Naive B cell (primary cell): Measurements from ENCODE around the gene MCTP2. TPM values are rescaled to one million over a fixed set of nuclear protein-coding genes. Genes with fewer than 3 reads are reported as not detected.

Experiments used
- ATAC-seq, 2 donors: fragments of 150-1000 bp; cut with Tn5 transposase; 2 replicates each; pipeline ENCODE4 v1.10.0; 2021; ENCODE audit warnings: low read depth in 2 of 2, mild to moderate bottlenecking in 2 of 2, moderate library complexity in 2 of 2
- DNase-seq: peaks from one replicate; pipeline ENCODE4 v3.0.0; 2022
- H3K27ac Mint-ChIP-seq, 6 donors: one replicate each; pipeline ENCODE4 v1.8.0; 2020 to 2022; ENCODE audit warnings: mild to moderate bottlenecking in 6 of 6, mixed read lengths in 6 of 6, moderate library complexity in 5 of 6, inconsistent platforms in 2 of 6
- H3K27me3 Mint-ChIP-seq, 3 donors: one replicate each; pipeline ENCODE4 v1.8.0; 2021 to 2022; ENCODE audit warnings: mixed read lengths in 3 of 3, mild to moderate bottlenecking in 1 of 3
- H3K36me3 Mint-ChIP-seq, 2 donors: one replicate each; pipeline ENCODE4 v1.8.0; 2020 to 2022; ENCODE audit warnings: mixed read lengths in 2 of 2, inconsistent platforms in 1 of 2, mild to moderate bottlenecking in 1 of 2
- H3K4me1 Mint-ChIP-seq, 3 donors: one replicate each; pipeline ENCODE4 v1.8.0; 2020 to 2022; ENCODE audit warnings: mixed read lengths in 3 of 3, inconsistent platforms in 1 of 3, mild to moderate bottlenecking in 1 of 3, moderate library complexity in 1 of 3
- H3K4me3 Mint-ChIP-seq, 8 donors: one replicate each; pipeline ENCODE4 v1.8.0; 2020 to 2022; ENCODE audit warnings: mild to moderate bottlenecking in 8 of 8, mixed read lengths in 8 of 8, moderate library complexity in 8 of 8, inconsistent platforms in 2 of 8
- H3K9me3 Mint-ChIP-seq, 7 donors: one replicate each; pipeline ENCODE4 v1.8.0; 2020 to 2022; ENCODE audit warnings: mixed read lengths in 7 of 7, mild to moderate bottlenecking in 5 of 7, inconsistent platforms in 2 of 7, moderate library complexity in 1 of 7
- polyA plus RNA-seq, 6 donors: library from polyadenylated mRNA; unstranded; fragments of 300-500 nt; fragmentation: Illumina TruSeq; gene quantifications; one replicate each; pipeline ENCODE4 v1.2.3, GENCODE V29; 2021; ENCODE audit warnings: low read depth in 6 of 6

Gene MCTP2
- polyA plus RNA-seq, 6 donors from 2014 or later: 12.7 to 30.5 (median 17.5) TPM

- ATAC-seq (no peak), DNase-seq (no peak)
- Mint-ChIP-seq H3K36me3 (peaks cover 28 to 33% of the 10 kb centered on the region in 2 donors), H3K4me1 (peaks cover 0 to 9% (median 0%) of the 10 kb centered on the region in 3 donors), H3K27ac (peak overlapping the region in 2 of 6 donors; percentile 30 to 53), H3K27me3 (no peaks in the 10 kb centered on the region), H3K4me3 (no peak overlapping the region), H3K9me3 (no peaks in the 10 kb centered on the region)
Observed at GRCh38 chr15:94455297-94455696, 223.9 kb downstream of the MCTP2 start.

GRCh38 chr15:94456226-94456625 is 224.9 kb downstream of the MCTP2 start:
- Mint-ChIP-seq H3K9me3 (no peaks in the 10 kb centered on the region), H3K27me3 (no peaks in the 10 kb centered on the region), H3K36me3 (peaks cover 33 to 35% of the 10 kb centered on the region in 2 donors), H3K4me3 (no peak overlapping the region), H3K4me1 (peaks cover 0 to 10% (median 0%) of the 10 kb centered on the region in 3 donors), H3K27ac (no peak overlapping the region)
- no peak for DNase-seq
- ATAC-seq: no peak

- no peak for DNase-seq
- no peaks in the 10 kb centered on the region for H3K9me3 Mint-ChIP-seq
- H3K36me3 Mint-ChIP-seq: peaks cover 29 to 36% of the 10 kb centered on the region in 2 donors
- no peak overlapping the region for H3K27ac Mint-ChIP-seq
- no peak overlapping the region for H3K4me3 Mint-ChIP-seq
- peaks cover 0 to 16% (median 0%) of the 10 kb centered on the region in 3 donors for H3K4me1 Mint-ChIP-seq
- ATAC-seq: no peak
- no peaks in the 10 kb centered on the region for H3K27me3 Mint-ChIP-seq
Observed at GRCh38 chr15:94457661-94458060, 226.3 kb downstream of the MCTP2 start.

GRCh38 chr15:94460624-94461023 is 229.3 kb downstream of the MCTP2 start:
- peaks cover 0 to 16% (median 0%) of the 10 kb centered on the region in 3 donors for H3K4me1 Mint-ChIP-seq
- peak overlapping the region in 1 of 6 donors; percentile 24 for H3K27ac Mint-ChIP-seq
- no peak overlapping the region for H3K4me3 Mint-ChIP-seq
- no peaks in the 10 kb centered on the region for H3K27me3 Mint-ChIP-seq
- no peak for ATAC-seq
- DNase-seq: no peak
- no peaks in the 10 kb centered on the region for H3K9me3 Mint-ChIP-seq
- H3K36me3 Mint-ChIP-seq: peaks cover 29 to 36% of the 10 kb centered on the region in 2 donors

GRCh38 chr15:94467034-94467433 is 235.7 kb downstream of the MCTP2 start:
- no peaks in the 10 kb centered on the region for H3K9me3 Mint-ChIP-seq
- no peak for DNase-seq
- peaks cover 3 to 20% of the 10 kb centered on the region in 2 donors for H3K36me3 Mint-ChIP-seq
- no peaks in the 10 kb centered on the region for H3K27me3 Mint-ChIP-seq
- no peak overlapping the region for H3K4me3 Mint-ChIP-seq
- no peaks in the 10 kb centered on the region for H3K4me1 Mint-ChIP-seq
- peak overlapping the region in 1 of 6 donors; percentile 11 for H3K27ac Mint-ChIP-seq
- no peak for ATAC-seq

GRCh38 chr15:94470492-94470891 is 239.1 kb downstream of the MCTP2 start:
- Mint-ChIP-seq H3K27ac (peak overlapping the region in 1 of 6 donors; percentile 66), H3K4me3 (no peak overlapping the region), H3K36me3 (peaks cover 19 to 46% of the 10 kb centered on the region in 2 donors), H3K4me1 (peaks cover 3 to 9% (median 7%) of the 10 kb centered on the region in 3 donors), H3K9me3 (no peaks in the 10 kb centered on the region), H3K27me3 (no peaks in the 10 kb centered on the region)
- DNase-seq: no peak
- no peak for ATAC-seq

- peak overlapping the region in 1 of 6 donors; percentile 81 for H3K27ac Mint-ChIP-seq
- H3K9me3 Mint-ChIP-seq: peaks cover 0 to 8% (median 0%) of the 10 kb centered on the region in 7 donors
- H3K4me1 Mint-ChIP-seq: peaks cover 3 to 9% (median 7%) of the 10 kb centered on the region in 3 donors
- H3K4me3 Mint-ChIP-seq: no peak overlapping the region
- ATAC-seq (no peak), DNase-seq (no peak)
- H3K27me3 Mint-ChIP-seq: no peaks in the 10 kb centered on the region
- H3K36me3 Mint-ChIP-seq: peaks cover 69 to 75% of the 10 kb centered on the region in 2 donors
Observed at GRCh38 chr15:94476686-94477085, 245.3 kb downstream of the MCTP2 start.

GRCh38 chr15:94477913-94478553 is 246.7 kb downstream of the MCTP2 start:
- H3K4me1 Mint-ChIP-seq: peaks cover 3 to 7% (median 5%) of the 10 kb centered on the region in 3 donors
- no peaks in the 10 kb centered on the region for H3K27me3 Mint-ChIP-seq
- DNase-seq (no peak), ATAC-seq (no peak)
- H3K9me3 Mint-ChIP-seq: peaks cover 4 to 20% (median 7%) of the 10 kb centered on the region in 7 donors
- no peak overlapping the region for H3K4me3 Mint-ChIP-seq
- no peak overlapping the region for H3K27ac Mint-ChIP-seq
- H3K36me3 Mint-ChIP-seq: peaks cover 74 to 81% of the 10 kb centered on the region in 2 donors

- Mint-ChIP-seq H3K4me3 (peak overlapping the region in 1 of 8 donors; percentile 47), H3K9me3 (peaks cover 4 to 27% (median 9%) of the 10 kb centered on the region in 7 donors), H3K27ac (peak overlapping the region in 2 of 6 donors; percentile 53 to 73), H3K36me3 (peaks cover 72 to 73% of the 10 kb centered on the region in 2 donors), H3K4me1 (peaks cover 0 to 7% (median 5%) of the 10 kb centered on the region in 3 donors), H3K27me3 (no peaks in the 10 kb centered on the region)
- DNase-seq: no peak
- peak; percentile 14 to 27 for ATAC-seq
Observed at GRCh38 chr15:94478763-94479162, 247.4 kb downstream of the MCTP2 start.

- ATAC-seq (no peak), DNase-seq (no peak)
- Mint-ChIP-seq H3K27ac (peak overlapping the region in 1 of 6 donors; percentile 25), H3K27me3 (no peaks in the 10 kb centered on the region), H3K9me3 (peaks cover 6 to 36% (median 11%) of the 10 kb centered on the region in 7 donors), H3K4me1 (no peaks in the 10 kb centered on the region), H3K36me3 (peaks cover 61 to 65% of the 10 kb centered on the region in 2 donors), H3K4me3 (no peak overlapping the region)
Observed at GRCh38 chr15:94480289-94480834, 249.0 kb downstream of the MCTP2 start.

GRCh38 chr15:94485148-94485719 is 253.9 kb downstream of the MCTP2 start:
- no peak overlapping the region for H3K4me3 Mint-ChIP-seq
- H3K27ac Mint-ChIP-seq: no peak overlapping the region
- DNase-seq (no peak), ATAC-seq (no peak)
- H3K4me1 Mint-ChIP-seq: no peaks in the 10 kb centered on the region
- H3K36me3 Mint-ChIP-seq: peaks cover 26 to 29% of the 10 kb centered on the region in 2 donors
- peaks cover 9 to 36% (median 14%) of the 10 kb centered on the region in 7 donors for H3K9me3 Mint-ChIP-seq
- peaks cover 0 to 2% (median 0%) of the 10 kb centered on the region in 3 donors for H3K27me3 Mint-ChIP-seq

- no peak for ATAC-seq
- H3K27ac Mint-ChIP-seq: no peak overlapping the region
- H3K4me1 Mint-ChIP-seq: peaks cover 0 to under 1% (median 0%) of the 10 kb centered on the region in 3 donors
- no peak for DNase-seq
- no peak overlapping the region for H3K4me3 Mint-ChIP-seq
- peaks cover 0 to 8% (median 0%) of the 10 kb centered on the region in 3 donors for H3K27me3 Mint-ChIP-seq
- H3K36me3 Mint-ChIP-seq: peaks cover 4 to 5% of the 10 kb centered on the region in 2 donors
- H3K9me3 Mint-ChIP-seq: peaks cover 8 to 21% (median 13%) of the 10 kb centered on the region in 7 donors
Observed at GRCh38 chr15:94487635-94488034, 256.3 kb downstream of the MCTP2 start.

- Mint-ChIP-seq H3K4me3 (no peak overlapping the region), H3K36me3 (peaks cover 0 to 5% of the 10 kb centered on the region in 2 donors), H3K27ac (no peak overlapping the region), H3K9me3 (peaks cover 0 to 10% (median 3%) of the 10 kb centered on the region in 7 donors), H3K27me3 (peaks cover 10 to 13% (median 12%) of the 10 kb centered on the region in 3 donors), H3K4me1 (peaks cover 0 to 3% (median 0%) of the 10 kb centered on the region in 3 donors)
- ATAC-seq (no peak), DNase-seq (no peak)
Observed at GRCh38 chr15:94493176-94493575, 261.8 kb downstream of the MCTP2 start.
